PC-3 (cell line): ENCODE measurements around the gene SPTLC3.

Source experiments
- EZH2phosphoT487 ChIP-seq: fragments of 300-600 bp; sonication (generic); IDR thresholded peaks from 2 replicates; pipeline ENCODE4 v1.6.1; 2018; ENCODE audit warnings: mild to moderate bottlenecking, antibody characterized with exemption, low read length, borderline replicate concordance
- TF ChIP-seq, protein P1 (sequence below): fragments of 300-600 bp; sonication (generic); conservative IDR thresholded peaks from 2 replicates; pipeline ENCODE4 v1.5.1; 2017; ENCODE audit warnings: antibody characterized with exemption, low read depth, mild to moderate bottlenecking, low read length

DNA sequence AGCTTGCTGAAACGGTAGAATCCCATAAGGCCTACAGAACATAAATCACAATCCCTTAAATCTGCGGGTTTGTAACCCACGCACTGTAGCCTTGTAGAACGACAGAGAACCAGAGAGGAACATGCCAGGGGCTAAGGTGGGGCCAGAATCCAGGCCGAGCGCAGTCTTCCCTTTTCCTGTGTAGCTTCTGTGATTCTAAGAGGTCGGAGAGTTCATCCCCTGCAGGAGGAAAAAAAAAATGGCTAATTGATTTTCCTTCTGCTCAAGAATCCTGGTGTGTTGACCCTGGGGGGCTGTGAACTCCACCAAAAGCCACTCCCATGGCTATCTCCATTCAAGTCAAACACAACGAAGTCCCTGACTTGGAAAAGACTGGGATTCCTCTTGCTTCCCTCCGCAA, 96.3 kb downstream of the SPTLC3 start:
- TF ChIP-seq, protein P1, sequence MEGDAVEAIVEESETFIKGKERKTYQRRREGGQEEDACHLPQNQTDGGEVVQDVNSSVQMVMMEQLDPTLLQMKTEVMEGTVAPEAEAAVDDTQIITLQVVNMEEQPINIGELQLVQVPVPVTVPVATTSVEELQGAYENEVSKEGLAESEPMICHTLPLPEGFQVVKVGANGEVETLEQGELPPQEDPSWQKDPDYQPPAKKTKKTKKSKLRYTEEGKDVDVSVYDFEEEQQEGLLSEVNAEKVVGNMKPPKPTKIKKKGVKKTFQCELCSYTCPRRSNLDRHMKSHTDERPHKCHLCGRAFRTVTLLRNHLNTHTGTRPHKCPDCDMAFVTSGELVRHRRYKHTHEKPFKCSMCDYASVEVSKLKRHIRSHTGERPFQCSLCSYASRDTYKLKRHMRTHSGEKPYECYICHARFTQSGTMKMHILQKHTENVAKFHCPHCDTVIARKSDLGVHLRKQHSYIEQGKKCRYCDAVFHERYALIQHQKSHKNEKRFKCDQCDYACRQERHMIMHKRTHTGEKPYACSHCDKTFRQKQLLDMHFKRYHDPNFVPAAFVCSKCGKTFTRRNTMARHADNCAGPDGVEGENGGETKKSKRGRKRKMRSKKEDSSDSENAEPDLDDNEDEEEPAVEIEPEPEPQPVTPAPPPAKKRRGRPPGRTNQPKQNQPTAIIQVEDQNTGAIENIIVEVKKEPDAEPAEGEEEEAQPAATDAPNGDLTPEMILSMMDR: no peak
- no peak for TF ChIP-seq EZH2phosphoT487
